Activated gamma-delta T cell treated with Interleukin-2 at 50 U/mL for 16 hours (primary cell): ENCODE data around the gene MS4A5.

Experiments used
- DNase-seq: peaks from one replicate; pipeline ENCODE4 v3.0.0-alpha.2; 2020

MS4A5 gene

DNA sequence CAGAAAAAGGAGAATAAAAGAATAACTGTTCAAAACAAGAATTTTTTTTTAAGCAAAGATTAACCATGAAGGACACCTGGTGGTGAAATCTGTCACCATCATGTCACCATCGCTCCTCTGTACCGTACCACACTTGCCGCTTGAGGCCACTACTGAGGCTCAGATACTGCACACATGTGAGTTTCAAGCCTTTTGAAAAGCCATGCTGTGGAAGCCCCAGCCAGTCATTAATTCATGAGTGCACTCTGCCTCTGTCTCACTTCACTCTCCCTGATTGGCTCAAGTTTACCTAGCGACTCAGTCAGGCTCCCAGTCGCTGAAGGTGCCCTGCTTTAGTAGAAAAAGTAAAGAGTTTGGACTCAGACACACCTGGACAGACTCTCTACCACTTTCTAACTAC is 56.6 kb downstream of the MS4A5 start:
- DNase-seq: no peak

DNA sequence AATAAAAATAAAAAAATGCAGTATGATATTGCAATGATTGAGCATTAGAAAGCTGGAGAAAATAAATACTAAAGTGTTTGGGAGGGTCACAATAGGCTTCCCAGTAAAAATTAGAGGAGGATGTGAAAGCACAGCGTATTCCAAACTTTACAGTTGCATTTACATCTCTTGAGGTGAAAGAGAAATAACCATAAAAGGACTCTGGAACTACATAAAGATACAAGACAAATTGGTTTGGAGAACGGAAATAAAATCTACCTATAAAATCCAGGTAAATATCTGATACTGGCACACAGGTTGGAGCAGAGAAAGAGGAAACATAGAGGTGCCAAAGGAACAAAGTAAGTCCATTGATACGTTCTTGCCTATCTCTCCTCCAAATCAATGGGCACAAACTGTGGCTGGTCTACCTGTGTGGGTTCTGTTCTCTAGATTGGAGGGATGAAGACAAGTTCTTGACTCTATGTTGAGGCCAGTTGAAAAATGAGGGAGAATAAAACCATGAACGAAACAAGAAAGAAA is 63.2 kb downstream of the MS4A5 start, which contains the start of gene MS4A12:
Gene MS4A12 (plus strand): TSS at position 291 of the 522 bp plus-strand sequence. CDS start 4,541 bp downstream, outside the sequence.
- no peak for DNase-seq

DNA sequence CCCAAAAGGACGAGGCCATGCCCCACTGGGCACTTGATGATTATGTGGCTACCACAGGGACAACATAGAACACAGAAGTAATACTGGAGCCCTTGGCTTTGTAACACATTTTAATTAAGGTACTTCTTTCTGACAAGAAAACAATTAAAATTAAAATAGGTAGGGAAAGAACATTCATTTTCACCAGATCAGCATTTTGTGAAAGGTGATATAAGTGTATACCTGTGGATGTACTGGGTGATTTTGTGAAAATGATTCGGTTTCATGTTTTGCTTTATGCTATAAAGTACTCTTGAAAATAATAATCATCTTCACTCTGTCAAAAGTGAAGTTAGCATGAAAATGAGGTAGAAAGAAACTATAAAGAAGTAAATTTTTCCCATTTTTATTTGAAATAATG is 64.1 kb downstream of the MS4A5 start:
- DNase-seq: no peak
